Adipocyte (in vitro differentiated cells): Measurements from ENCODE around the gene DLK1.

ENCODE experiments used
- DNase-seq: peaks from one replicate; pipeline ENCODE4 v3.0.0-alpha.2; 2015; ENCODE audit warnings: low read depth
- H3K27me3 ChIP-seq: replicated peaks from 2 replicates; pipeline ENCODE4 v1.7.0; 2013; ENCODE audit warnings: mild to moderate bottlenecking, low read length, moderate library complexity; ENCODE audit not compliant: control insufficient read depth, insufficient read depth
- H3K36me3 ChIP-seq: 2 replicates; pipeline ENCODE4 v1.7.0; 2013; ENCODE audit warnings: low read length, mild to moderate bottlenecking, moderate library complexity; ENCODE audit not compliant: control insufficient read depth, insufficient read depth, severe bottlenecking
- H3K4me1 ChIP-seq: 2 replicates; pipeline ENCODE4 v1.7.0; 2013; ENCODE audit warnings: mild to moderate bottlenecking, low read length, moderate library complexity; ENCODE audit not compliant: control insufficient read depth, insufficient read depth
- H3K4me3 ChIP-seq: 2 replicates; pipeline ENCODE4 v1.7.0; 2013; ENCODE audit warnings: mild to moderate bottlenecking, low read length, moderate library complexity
- H3K9ac ChIP-seq: 2 replicates; pipeline ENCODE4 v1.7.0; 2013; ENCODE audit warnings: mild to moderate bottlenecking, low read length, moderate library complexity
- H3K9me3 ChIP-seq: 2 replicates; pipeline ENCODE4 v1.7.0; 2013; ENCODE audit warnings: mild to moderate bottlenecking, low read length, moderate library complexity; ENCODE audit not compliant: control insufficient read depth

Gene DLK1

GRCh38 chr14:100729982-100730381 is 3.3 kb downstream of the DLK1 start:
- no peaks in the 10 kb centered on the region for H3K9me3 ChIP-seq
- H3K27me3 ChIP-seq = peaks cover 83% of the 10 kb centered on the region
- no peaks in the 10 kb centered on the region for H3K4me1 ChIP-seq
- no peaks in the 10 kb centered on the region for H3K36me3 ChIP-seq
- no peak overlapping the region for H3K4me3 ChIP-seq
- no peak overlapping the region for H3K9ac ChIP-seq
- DNase-seq = no peak

- H3K9ac ChIP-seq = no peak overlapping the region
- no peaks in the 10 kb centered on the region for H3K36me3 ChIP-seq
- H3K4me1 ChIP-seq = no peaks in the 10 kb centered on the region
- H3K4me3 ChIP-seq = no peak overlapping the region
- no peak for DNase-seq
- H3K27me3 ChIP-seq = peaks cover 79% of the 10 kb centered on the region
- H3K9me3 ChIP-seq = no peaks in the 10 kb centered on the region
Observed at GRCh38 chr14:100730581-100730980, 3.9 kb downstream of the DLK1 start.

- no peak for DNase-seq
- Histone ChIP-seq H3K4me3 (no peak overlapping the region), H3K36me3 (no peaks in the 10 kb centered on the region), H3K27me3 (peaks cover 78% of the 10 kb centered on the region), H3K9me3 (no peaks in the 10 kb centered on the region), H3K9ac (no peak overlapping the region), H3K4me1 (no peaks in the 10 kb centered on the region)
Observed at GRCh38 chr14:100731011-100731670, 4.4 kb downstream of the DLK1 start.

- no peaks in the 10 kb centered on the region for H3K4me1 ChIP-seq
- peaks cover 73% of the 10 kb centered on the region for H3K27me3 ChIP-seq
- H3K9me3 ChIP-seq = no peaks in the 10 kb centered on the region
- H3K9ac ChIP-seq = no peak overlapping the region
- H3K4me3 ChIP-seq = no peak overlapping the region
- DNase-seq = no peak
- no peaks in the 10 kb centered on the region for H3K36me3 ChIP-seq
Observed at GRCh38 chr14:100731846-100732765, 5.4 kb downstream of the DLK1 start.

GRCh38 chr14:100732766-100733100 is 6.0 kb downstream of the DLK1 start:
- peaks cover 67% of the 10 kb centered on the region for H3K27me3 ChIP-seq
- no peak overlapping the region for H3K4me3 ChIP-seq
- no peak overlapping the region for H3K9ac ChIP-seq
- DNase-seq = no peak
- H3K4me1 ChIP-seq = no peaks in the 10 kb centered on the region
- no peaks in the 10 kb centered on the region for H3K9me3 ChIP-seq
- no peaks in the 10 kb centered on the region for H3K36me3 ChIP-seq

- Histone ChIP-seq H3K9me3 (no peaks in the 10 kb centered on the region), H3K4me1 (no peaks in the 10 kb centered on the region), H3K36me3 (no peaks in the 10 kb centered on the region), H3K27me3 (peaks cover 61% of the 10 kb centered on the region), H3K9ac (no peak overlapping the region), H3K4me3 (no peak overlapping the region)
- DNase-seq = no peak
Observed at GRCh38 chr14:100733152-100733850, 6.6 kb downstream of the DLK1 start.

GRCh38 chr14:100734031-100734990 is 7.6 kb downstream of the DLK1 start:
- Histone ChIP-seq H3K27me3 (peaks cover 57% of the 10 kb centered on the region), H3K9me3 (no peaks in the 10 kb centered on the region), H3K4me3 (no peak overlapping the region), H3K36me3 (no peaks in the 10 kb centered on the region), H3K9ac (no peak overlapping the region), H3K4me1 (no peaks in the 10 kb centered on the region)
- no peak for DNase-seq

- H3K9ac ChIP-seq = no peak overlapping the region
- no peaks in the 10 kb centered on the region for H3K36me3 ChIP-seq
- H3K27me3 ChIP-seq = peaks cover 52% of the 10 kb centered on the region
- H3K9me3 ChIP-seq = no peaks in the 10 kb centered on the region
- no peak for DNase-seq
- H3K4me3 ChIP-seq = no peak overlapping the region
- H3K4me1 ChIP-seq = no peaks in the 10 kb centered on the region
Observed at GRCh38 chr14:100735271-100735670, 8.6 kb downstream of the DLK1 start.

- Histone ChIP-seq H3K27me3 (peaks cover 42% of the 10 kb centered on the region), H3K36me3 (no peaks in the 10 kb centered on the region), H3K9ac (no peak overlapping the region), H3K4me3 (no peak overlapping the region), H3K4me1 (no peaks in the 10 kb centered on the region), H3K9me3 (peaks cover 2% of the 10 kb centered on the region)
- DNase-seq = no peak
Observed at GRCh38 chr14:100736269-100737180, 9.8 kb downstream of the DLK1 start.

- no peak overlapping the region for H3K4me3 ChIP-seq
- H3K27me3 ChIP-seq = peaks cover 32% of the 10 kb centered on the region
- H3K4me1 ChIP-seq = no peaks in the 10 kb centered on the region
- H3K9ac ChIP-seq = no peak overlapping the region
- no peak for DNase-seq
- no peaks in the 10 kb centered on the region for H3K36me3 ChIP-seq
- H3K9me3 ChIP-seq = peaks cover 2% of the 10 kb centered on the region
Observed at GRCh38 chr14:100737526-100737925, 10.8 kb downstream of the DLK1 start.
